GM18507 (cell line): ENCODE data around the gene ENOSF1.
"Not testable (repeated sequence)": the region's sequence is repeated elsewhere in the genome, so short reads cannot be mapped to it uniquely, and the experiment has no call there.

Experiments
- DNase-seq: peaks from one replicate; pipeline ENCODE4 v3.0.0; 2011; ENCODE audit warnings: low read depth; ENCODE audit not compliant: insufficient read length; ENCODE audit errors: extremely low spot score
- FAIRE-seq: peaks from 2 replicates; lab custom pipeline; 2011; peaks lifted over from hg19 to GRCh38; lab: Jason Lieb, UNC

ENOSF1 gene

DNA sequence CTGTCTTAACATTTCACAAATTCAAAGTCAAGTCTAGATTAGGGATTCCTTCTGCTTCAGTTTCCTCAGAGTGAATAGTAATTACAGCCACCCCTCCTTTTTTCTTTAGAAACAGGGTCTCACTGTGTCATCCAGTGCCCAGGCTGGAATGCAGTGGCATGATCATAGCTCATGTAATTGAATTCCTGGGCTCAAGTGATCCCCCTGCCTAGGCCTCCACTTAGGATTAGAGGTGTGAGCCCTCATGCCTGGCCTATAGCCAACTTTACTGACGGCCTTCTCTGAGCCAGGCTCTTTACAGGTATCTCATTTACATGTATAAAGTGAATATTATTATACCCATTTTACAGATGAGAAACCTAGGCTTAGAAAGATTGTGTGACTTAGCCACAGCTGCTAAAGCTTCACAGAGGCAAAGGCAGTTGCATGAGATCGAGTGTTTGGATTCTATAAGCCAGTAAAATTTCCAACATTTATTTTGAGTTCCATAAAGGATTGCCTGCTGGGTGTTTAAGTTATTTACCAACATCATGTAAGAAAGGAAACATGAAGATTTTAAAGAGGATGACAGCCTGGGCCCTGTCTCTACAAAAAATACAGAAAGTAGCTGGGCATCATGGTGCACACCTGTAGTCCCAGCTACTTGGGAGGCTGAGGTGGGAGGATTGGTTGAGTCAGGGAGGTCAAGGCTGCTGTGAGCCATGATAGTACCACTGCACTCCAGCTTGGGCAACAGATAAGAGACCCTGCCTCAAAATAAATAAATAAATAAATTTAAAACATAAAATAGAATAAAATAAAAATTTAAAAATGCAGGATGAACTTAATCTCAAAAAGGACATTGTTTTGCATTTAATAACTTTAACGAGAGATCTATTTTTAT is 1.8 kb downstream of the ENOSF1 start:
- DNase-seq (no peak), FAIRE-seq (no peak)

GRCh38 chr18:709771-710170 is 2.7 kb downstream of the ENOSF1 start:
- no peak for FAIRE-seq
- DNase-seq, result no peak

DNA sequence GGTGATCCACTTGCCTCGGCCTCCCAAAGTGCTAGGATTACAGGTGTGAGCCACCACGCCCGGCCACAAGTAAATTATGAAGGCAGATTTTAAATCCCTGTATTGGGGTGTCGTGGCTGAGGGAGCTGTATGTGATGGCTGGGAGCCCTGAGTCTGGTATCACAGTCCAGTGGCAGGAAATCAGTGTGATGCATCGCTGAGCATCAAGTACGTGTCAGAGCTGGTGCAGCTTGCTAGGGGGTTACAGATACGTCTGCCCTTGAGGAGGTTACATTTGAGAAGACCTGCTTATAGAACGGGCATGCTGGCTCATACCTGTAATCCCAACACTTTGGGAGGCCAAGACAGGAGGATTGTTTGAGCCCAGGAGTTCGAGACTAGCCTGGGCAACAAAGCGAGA is 4.3 kb downstream of the ENOSF1 start:
- FAIRE-seq, result no peak
- no peak for DNase-seq

DNA sequence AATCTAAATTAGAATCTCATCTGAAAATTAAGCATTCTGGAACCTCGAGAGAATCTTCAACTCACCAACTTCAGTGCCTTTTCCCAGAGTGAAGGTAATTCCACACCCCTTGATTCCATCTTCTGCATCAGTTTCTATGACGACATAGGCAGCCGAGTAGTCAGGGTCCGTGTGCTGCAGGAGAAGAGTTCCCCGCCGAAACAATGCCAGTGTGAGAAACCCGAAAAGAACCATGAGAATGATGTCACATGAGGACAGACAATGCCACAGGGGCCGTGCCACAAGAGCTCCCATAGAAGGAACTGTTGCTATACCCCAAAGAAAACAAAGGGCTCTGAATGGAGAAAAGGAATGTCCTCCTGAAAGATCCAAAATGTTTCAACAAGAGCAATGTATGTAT is 6.0 kb downstream of the ENOSF1 start:
- FAIRE-seq (no peak), DNase-seq (no peak)

DNA sequence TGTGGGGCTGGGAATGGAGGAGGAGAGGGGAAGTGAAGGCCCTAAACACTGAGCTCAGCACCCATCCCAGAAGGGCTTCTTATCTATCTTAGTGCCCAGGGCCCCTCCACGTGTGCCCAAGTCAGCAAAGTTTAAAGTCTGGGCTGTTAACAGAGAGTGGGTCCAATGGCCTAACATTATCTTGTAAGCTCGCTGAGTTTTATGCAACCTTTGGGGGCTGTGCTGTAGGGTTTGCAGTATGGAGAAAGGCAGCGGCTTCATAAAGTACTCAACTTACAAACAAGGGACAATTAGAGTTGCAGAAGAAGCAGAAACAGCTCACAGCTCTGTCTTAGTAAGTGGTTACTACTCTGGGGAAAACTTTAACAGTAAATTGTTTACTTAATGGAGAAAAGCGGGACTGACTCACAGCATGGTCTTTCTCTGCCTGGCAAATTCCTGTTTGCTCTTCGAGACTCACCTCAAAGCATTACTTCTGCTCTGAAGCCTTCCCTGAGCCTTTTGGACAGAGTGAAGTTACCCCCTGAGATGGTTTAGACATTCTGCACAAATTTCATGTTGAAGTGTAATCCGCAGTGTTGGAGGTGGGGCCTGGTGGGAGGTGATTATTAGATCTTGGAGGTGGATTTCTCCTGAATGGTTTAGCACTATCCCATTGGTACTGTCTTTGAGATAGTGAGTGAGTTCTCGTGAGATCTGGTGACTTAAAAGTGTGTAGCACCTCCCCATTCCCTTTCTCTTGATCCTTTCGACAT is 9.0 kb downstream of the ENOSF1 start:
- DNase-seq (no peak), FAIRE-seq (no peak)

GRCh38 chr18:697800-698199 is 14.6 kb downstream of the ENOSF1 start:
- DNase-seq, result no peak
- FAIRE-seq, result no peak

DNA sequence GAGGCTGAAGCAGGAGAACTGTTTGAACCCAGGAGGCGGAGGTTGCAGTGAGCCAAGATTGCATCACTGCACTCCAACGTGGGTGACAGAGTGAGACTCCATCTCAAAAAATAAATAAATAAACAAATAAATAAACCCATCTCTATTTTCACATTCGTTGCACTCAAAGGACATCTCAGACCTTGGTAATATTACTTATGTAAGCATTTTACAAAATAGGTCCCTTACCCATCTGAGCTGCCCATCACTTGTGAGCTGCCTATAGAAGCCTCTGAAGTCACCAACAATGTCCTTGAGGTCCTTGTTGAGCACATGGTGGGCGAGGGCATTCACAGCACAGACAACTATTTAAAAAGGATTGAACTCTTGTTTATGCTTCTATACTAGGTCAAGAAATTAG is 15.4 kb downstream of the ENOSF1 start:
- FAIRE-seq (no peak), DNase-seq (no peak)

- FAIRE-seq, result no peak
Observed at GRCh38 chr18:693466-694187, 18.8 kb downstream of the ENOSF1 start.

GRCh38 chr18:692824-693223 is 19.6 kb downstream of the ENOSF1 start:
- DNase-seq, result no peak
- FAIRE-seq, result no peak

More at GRCh38 chr18:693466-694187, 18.8 kb downstream of the ENOSF1 start:
- no peak for DNase-seq

DNA sequence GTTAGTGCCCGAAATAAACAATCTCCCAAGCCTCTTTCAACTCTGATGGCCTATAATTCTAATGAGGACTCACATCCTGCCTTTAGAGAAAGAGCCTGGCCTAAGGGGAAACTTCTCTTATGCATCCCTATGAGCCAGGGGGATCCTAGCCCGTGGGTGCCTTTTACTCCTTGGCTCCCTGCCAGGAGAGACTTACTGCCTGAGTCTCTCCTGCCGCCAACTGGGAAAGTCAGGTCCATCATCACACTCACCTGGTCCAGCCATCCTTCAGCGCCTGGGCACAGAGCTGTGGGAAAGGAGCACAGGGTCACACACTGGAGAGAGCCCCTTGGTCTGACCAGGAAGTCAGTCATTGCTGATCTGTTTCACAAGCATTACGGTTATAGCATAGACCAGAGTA is 24.1 kb downstream of the ENOSF1 start:
- FAIRE-seq (no peak), DNase-seq (no peak)

- DNase-seq (no peak), FAIRE-seq (no peak)
Observed at GRCh38 chr18:686339-687111, 25.9 kb downstream of the ENOSF1 start.

DNA sequence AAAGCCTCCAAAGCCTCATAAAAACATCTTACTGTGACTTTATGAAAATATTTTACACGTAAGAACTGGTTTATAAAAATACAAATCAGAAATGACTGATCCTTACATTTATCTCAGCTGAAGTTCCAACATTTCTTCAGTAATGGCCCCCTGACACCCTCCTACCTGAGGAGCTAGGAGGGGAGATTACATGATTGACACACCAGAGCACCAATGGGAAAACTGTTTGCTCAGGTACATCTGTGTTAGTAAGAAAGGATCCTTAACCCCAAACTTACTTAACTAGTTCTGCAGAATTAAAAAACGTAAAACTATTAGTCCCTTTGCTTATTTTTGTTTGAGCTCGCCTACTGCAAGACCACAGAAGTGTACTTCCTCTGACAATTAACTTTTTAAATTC is 27.0 kb downstream of the ENOSF1 start:
- DNase-seq (no peak), FAIRE-seq (no peak)

GRCh38 chr18:683531-683930 is 28.9 kb downstream of the ENOSF1 start:
- no peak for DNase-seq
- no peak for FAIRE-seq

GRCh38 chr18:682833-683232 is 29.6 kb downstream of the ENOSF1 start:
- no peak for DNase-seq
- no peak for FAIRE-seq

DNA sequence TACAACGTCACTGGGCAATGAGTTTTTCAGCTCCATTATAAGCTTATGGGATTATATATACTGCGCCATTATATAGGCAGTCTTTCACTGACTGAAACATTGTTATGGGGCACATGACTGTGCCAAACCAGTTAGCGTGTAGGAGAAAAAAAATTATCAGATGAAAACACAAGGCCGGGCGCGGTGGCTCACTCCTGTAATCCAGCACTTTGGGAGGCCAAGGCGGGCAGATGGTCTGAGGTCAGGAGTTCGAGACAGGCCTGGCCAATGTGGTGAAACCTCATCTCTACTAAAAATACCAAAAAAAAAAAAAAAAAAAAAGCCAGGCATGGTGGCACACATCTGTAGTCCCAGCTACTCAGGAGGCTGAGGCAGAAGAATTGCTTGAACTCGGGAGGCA is 30.0 kb downstream of the ENOSF1 start:
- not testable (repeated sequence) for DNase-seq, FAIRE-seq

DNA sequence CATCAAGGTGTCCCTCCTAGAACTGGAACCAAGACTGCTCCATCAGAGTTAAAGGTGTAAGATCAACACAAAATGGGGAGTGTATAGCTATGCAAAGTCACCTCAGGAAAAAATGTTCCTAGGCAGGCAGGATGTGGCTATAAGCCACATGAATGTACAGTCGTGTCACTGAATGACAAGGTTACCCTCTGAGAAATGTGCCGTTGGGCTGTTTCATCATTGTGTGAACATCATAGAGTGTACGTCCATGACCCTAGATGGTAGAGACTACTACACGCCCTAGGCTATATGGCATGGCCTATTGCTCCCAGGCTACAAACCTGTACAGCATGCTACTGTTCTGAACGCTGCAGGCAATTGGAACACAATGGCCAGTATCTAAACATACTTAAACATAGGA is 30.4 kb downstream of the ENOSF1 start:
- DNase-seq (no peak), FAIRE-seq (no peak)

DNA sequence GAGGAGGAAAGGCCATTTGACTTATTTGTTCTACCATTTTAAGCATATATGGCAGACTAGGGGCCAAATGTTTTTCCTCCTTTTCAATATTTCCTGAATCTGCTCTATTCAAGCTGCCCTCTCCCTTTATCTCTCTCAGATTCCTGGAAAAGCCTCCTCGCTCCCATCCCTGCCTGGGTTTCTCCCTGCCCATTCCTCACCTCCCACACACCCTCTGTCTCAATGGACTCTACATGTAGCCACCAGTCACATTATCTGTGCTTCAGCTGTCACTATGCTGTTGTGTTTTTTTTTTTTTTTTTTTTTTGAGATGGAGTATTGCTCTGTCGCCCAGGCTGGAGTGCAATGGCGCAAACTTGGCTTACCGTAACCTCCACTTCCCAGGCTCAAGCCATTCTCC is 32.0 kb downstream of the ENOSF1 start:
- no peak for FAIRE-seq
- DNase-seq, result no peak

DNA sequence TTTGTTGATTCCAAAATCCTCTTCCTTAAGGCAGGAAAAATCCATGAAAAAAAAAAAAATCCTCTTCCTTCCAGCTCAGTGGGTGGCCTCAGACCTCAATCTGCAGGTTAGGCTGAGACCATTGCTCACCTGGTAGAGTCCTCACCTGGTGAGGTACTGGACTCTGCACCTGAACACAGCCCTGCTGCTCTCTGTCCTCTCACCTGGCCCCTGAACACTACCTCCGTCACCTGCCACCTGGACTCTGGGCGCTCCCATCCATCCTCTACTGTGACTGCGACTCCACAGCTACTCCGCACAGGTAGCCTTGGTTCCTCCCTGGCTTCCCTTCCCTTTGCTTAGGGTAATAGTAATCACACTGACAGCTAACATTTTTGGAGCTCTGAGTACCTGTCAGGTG is 32.9 kb downstream of the ENOSF1 start:
- FAIRE-seq, result no peak
- no peak for DNase-seq

- FAIRE-seq, result no peak
- no peak for DNase-seq
Observed at GRCh38 chr18:678482-679182, 33.8 kb downstream of the ENOSF1 start.
